PFSK-1 (cell line): ENCODE results near the gene ACSM3.

ENCODE experiments used
- FOXP2 ChIP-seq: optimal IDR thresholded peaks from 2 replicates; pipeline ENCODE3; 2011; ENCODE audit warnings: borderline replicate concordance, control low read depth, inconsistent platforms; ENCODE audit not compliant: insufficient read depth; ENCODE audit errors: extremely low read length, extremely low read depth
- REST ChIP-seq, 2 experiments: IDR thresholded peaks; 2 replicates each; pipeline versions ENCODE4 v1.6.1 to v1.8.0; 2011 to 2012; ENCODE audit warnings: low read depth in 2 of 2, low read length in 2 of 2, control low read depth in 1 of 2, inconsistent platforms in 1 of 2, mild to moderate bottlenecking in 1 of 2, moderate library complexity in 1 of 2; ENCODE audit not compliant: insufficient read depth in 1 of 2

GRCh38 chr16:20830372-20830771 is 66.6 kb downstream of the ACSM3 start:
- TF ChIP-seq FOXP2 (no peak), REST (IDR thresholded peaks at IDR 0.05; ENCODE audit: insufficient read depth in 1 of 2, low read depth in 2 of 2, low read length in 2 of 2) (no peak)
